ENCODE results near the gene ANAPC2. TPM values are rescaled to one million over a fixed set of nuclear protein-coding genes. Genes with fewer than 3 reads are reported as not detected.

The ANAPC2 gene
- total and polyA plus RNA-seq, 2 of the 4 experiments (the other 2 are of a cell fraction) = 9.3 to 29.5 TPM

GRCh38 chr9:137183980-137184595 lies 4.3 kb downstream of the ANAPC2 start:
- Histone ChIP-seq H2BK15ac (ENCODE audit: low read depth, low read length) (no peak overlapping the region), H2BK5ac (ENCODE audit: low read depth, low read length, poor library complexity, severe bottlenecking) (no peak overlapping the region), H3K23ac (ENCODE audit: low read depth, low read length) (no peak overlapping the region), H3K36me3 (ENCODE audit: control insufficient read depth, insufficient read depth, low read length) (peaks cover 66% of the 10 kb centered on the region), H3K18ac (ENCODE audit: low read depth, low read length) (no peak overlapping the region), H4K8ac (ENCODE audit: low read depth in 2 of 2, low read length in 2 of 2) (no peak overlapping the region), H2AK5ac (ENCODE audit: low read depth, low read length) (no peak overlapping the region), H4K20me1 (ENCODE audit: insufficient read depth, low read length) (peaks cover 6% of the 10 kb centered on the region; the same call in 1 of the 2 replicates), H3K9ac (ENCODE audit: low read depth, low read length) (no peak overlapping the region), H3K9me1 (ENCODE audit: insufficient read depth, low read length) (0 out of 2 replicates have a peak, but pooled peaks cover 2% of the 10 kb centered on the region), H3K4ac (ENCODE audit: low read depth, low read length) (no peak overlapping the region), H3K27ac (ENCODE audit: insufficient read depth, low read length) (no peak overlapping the region), H3K4me1 (ENCODE audit: control insufficient read depth, insufficient read depth, low read length) (peaks cover 7% of the 10 kb centered on the region; the same call in 1 of the 2 replicates), H2AFZ (replicated peaks; ENCODE audit: low read length, poor library complexity) (no peak overlapping the region), H2BK20ac (ENCODE audit: low read depth, low read length) (no peak overlapping the region), H2BK120ac (ENCODE audit: low read depth, low read length) (no peak overlapping the region), H3K27me3 (ENCODE audit: control insufficient read depth, insufficient read depth, low read length) (no peaks in the 10 kb centered on the region), H3K4me3 (ENCODE audit: insufficient read depth, low read depth, low read length) (no peak overlapping the region), H4K91ac (ENCODE audit: insufficient read depth, low read depth, low read length) (no peak overlapping the region), H2AK9ac (replicated peaks; ENCODE audit: low read depth, low read length, poor library complexity) (no peak overlapping the region), H3K4me2 (ENCODE audit: low read depth, low read length) (no peak overlapping the region), H3K79me1 (ENCODE audit: low read depth in 1 of 2, low read length in 2 of 2) (peaks cover 0 to 29% of the 10 kb centered on the region in 2 experiments), H4K5ac (ENCODE audit: low read depth, low read length) (no peak overlapping the region), H3K9me3 (ENCODE audit: control insufficient read depth, insufficient read depth, low read length) (no peaks in the 10 kb centered on the region), H3K56ac (ENCODE audit: extremely low read depth, insufficient read depth, low read length) (no peak overlapping the region), H3K14ac (replicated peaks; ENCODE audit: low read depth, low read length) (no peak overlapping the region)
- dilution Hi-C loops (cut with HindIII; ENCODE audit: low sequenced_read_pairs, unreplicated experiment) (no loop called here), intact Hi-C loops (cut with micrococcal nuclease) (no loop called here), in situ Hi-C loops (cut with MboI; ENCODE audit: low sequenced_read_pairs) (no loop called here)
- no peak for DNase-seq
- 95% methylated on average over 27 of the region's 27 CpGs; no CpG with 5 or more reads in 1 of the 2 experiments for WGBS, 2 experiments (ENCODE audit: extremely low coverage in 2 of 2, insufficient read length in 1 of 2)
- CTCF ChIA-PET = no interaction called here
- POLR2A ChIA-PET (ENCODE audit: unreplicated experiment) = no interaction called here
- no peak for TF ChIP-seq RAD21 (IDR thresholded peaks at IDR 0.05; ENCODE audit: low read length)
- no peak for TF ChIP-seq POLR2A (IDR thresholded peaks at IDR 0.05; ENCODE audit: low read depth, low read length)
- no peak for TF ChIP-seq MAZ (IDR thresholded peaks at IDR 0.05; ENCODE audit: borderline replicate concordance, low read depth, low read length)
- TF ChIP-seq CHD1 (IDR thresholded peaks at IDR 0.05; ENCODE audit: low read depth, low read length) = no peak
- TF ChIP-seq CEBPB (IDR thresholded peaks at IDR 0.05; ENCODE audit: low read depth, low read length) = no peak
- TF ChIP-seq MAFK (IDR thresholded peaks at IDR 0.05; ENCODE audit: low read depth, low read length) = no peak
- TF ChIP-seq FOS (IDR thresholded peaks at IDR 0.05; ENCODE audit: low read depth, low read length) = no peak
- TF ChIP-seq BHLHE40 (IDR thresholded peaks at IDR 0.05; ENCODE audit: low read depth, low read length) = no peak
- no peak for TF ChIP-seq USF2 (IDR thresholded peaks at IDR 0.05; ENCODE audit: low read depth, low read length)
- TF ChIP-seq ELK1 (IDR thresholded peaks at IDR 0.05; ENCODE audit: borderline replicate concordance, low read depth, low read length) = no peak
- TF ChIP-seq MXI1 (IDR thresholded peaks at IDR 0.05; ENCODE audit: borderline replicate concordance, low read depth, low read length) = no peak
- no peak for TF ChIP-seq RCOR1 (IDR thresholded peaks at IDR 0.05; ENCODE audit: insufficient replicate concordance, low read length)
- TF ChIP-seq NFE2L2 (IDR thresholded peaks at IDR 0.05; ENCODE audit: low read depth, low read length) = no peak
- TF ChIP-seq CTCF (conservative IDR thresholded peaks at IDR 0.05; ENCODE audit: low read depth, low read length) = no peak
- no peak for TF ChIP-seq SMC3 (IDR thresholded peaks at IDR 0.05; ENCODE audit: low read depth, low read length)
- TF ChIP-seq RFX5 (IDR thresholded peaks at IDR 0.05; ENCODE audit: low read depth, low read length) = no peak
- no peak for ATAC-seq (ENCODE audit: low read depth)
- no TSS peak for BruUV-seq (replicated peaks)
